ENCODE data around the gene PASK. TPM values are rescaled to one million over a fixed set of nuclear protein-coding genes. Genes with fewer than 3 reads are reported as not detected.

PASK gene
- total RNA-seq, 6 donors from 2014 or later = 4.3 to 18.9 (median 13.8) TPM

DNA sequence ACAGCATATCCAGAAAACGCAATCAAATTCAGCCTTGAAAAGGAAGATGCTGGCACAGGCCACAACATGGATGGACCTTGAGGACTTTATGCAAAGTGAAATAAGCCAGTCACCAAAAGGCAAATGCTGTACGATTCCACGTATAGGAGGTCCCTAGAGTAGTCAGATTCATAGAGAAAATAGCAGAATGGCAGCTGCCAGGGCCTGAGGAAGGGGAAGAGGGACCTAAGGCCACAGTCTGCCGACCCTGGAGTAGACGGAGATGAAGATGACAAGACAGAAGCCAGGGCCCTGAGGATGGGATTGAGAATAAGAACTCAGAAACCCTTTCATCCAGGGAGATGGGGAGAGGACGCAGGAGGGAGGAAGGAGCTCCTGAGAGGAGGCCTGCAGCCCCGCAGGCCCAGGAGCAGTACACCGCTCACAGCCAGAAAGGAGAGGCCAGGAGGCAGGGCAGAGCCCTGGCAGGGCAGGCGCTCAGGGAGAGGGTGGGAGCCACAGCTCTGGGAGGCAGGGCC is 39.1 kb downstream of the PASK start:
- no peak overlapping the region for H3K27ac ChIP-seq
- H3K4me3 ChIP-seq = no peak overlapping the region
- ATAC-seq (ENCODE audit: low FRiP score in 2 of 2) = peak; percentile 5 to 11
- no peaks in the 10 kb centered on the region for H3K9me3 ChIP-seq
- 93 to 95% methylated on average over 8 to 9 of the region's 9 CpGs for WGBS, 2 donors
- TF ChIP-seq, protein P1, sequence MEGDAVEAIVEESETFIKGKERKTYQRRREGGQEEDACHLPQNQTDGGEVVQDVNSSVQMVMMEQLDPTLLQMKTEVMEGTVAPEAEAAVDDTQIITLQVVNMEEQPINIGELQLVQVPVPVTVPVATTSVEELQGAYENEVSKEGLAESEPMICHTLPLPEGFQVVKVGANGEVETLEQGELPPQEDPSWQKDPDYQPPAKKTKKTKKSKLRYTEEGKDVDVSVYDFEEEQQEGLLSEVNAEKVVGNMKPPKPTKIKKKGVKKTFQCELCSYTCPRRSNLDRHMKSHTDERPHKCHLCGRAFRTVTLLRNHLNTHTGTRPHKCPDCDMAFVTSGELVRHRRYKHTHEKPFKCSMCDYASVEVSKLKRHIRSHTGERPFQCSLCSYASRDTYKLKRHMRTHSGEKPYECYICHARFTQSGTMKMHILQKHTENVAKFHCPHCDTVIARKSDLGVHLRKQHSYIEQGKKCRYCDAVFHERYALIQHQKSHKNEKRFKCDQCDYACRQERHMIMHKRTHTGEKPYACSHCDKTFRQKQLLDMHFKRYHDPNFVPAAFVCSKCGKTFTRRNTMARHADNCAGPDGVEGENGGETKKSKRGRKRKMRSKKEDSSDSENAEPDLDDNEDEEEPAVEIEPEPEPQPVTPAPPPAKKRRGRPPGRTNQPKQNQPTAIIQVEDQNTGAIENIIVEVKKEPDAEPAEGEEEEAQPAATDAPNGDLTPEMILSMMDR (IDR thresholded peaks at IDR 0.05) = no peak
- no peaks in the 10 kb centered on the region for H3K27me3 ChIP-seq
- H3K4me1 ChIP-seq = peaks cover 0 to 11% (median 3%) of the 10 kb centered on the region in 4 donors
- DNase-seq = no peak
- peaks cover 0 to 4% (median 0%) of the 10 kb centered on the region in 4 donors for H3K36me3 ChIP-seq

DNA sequence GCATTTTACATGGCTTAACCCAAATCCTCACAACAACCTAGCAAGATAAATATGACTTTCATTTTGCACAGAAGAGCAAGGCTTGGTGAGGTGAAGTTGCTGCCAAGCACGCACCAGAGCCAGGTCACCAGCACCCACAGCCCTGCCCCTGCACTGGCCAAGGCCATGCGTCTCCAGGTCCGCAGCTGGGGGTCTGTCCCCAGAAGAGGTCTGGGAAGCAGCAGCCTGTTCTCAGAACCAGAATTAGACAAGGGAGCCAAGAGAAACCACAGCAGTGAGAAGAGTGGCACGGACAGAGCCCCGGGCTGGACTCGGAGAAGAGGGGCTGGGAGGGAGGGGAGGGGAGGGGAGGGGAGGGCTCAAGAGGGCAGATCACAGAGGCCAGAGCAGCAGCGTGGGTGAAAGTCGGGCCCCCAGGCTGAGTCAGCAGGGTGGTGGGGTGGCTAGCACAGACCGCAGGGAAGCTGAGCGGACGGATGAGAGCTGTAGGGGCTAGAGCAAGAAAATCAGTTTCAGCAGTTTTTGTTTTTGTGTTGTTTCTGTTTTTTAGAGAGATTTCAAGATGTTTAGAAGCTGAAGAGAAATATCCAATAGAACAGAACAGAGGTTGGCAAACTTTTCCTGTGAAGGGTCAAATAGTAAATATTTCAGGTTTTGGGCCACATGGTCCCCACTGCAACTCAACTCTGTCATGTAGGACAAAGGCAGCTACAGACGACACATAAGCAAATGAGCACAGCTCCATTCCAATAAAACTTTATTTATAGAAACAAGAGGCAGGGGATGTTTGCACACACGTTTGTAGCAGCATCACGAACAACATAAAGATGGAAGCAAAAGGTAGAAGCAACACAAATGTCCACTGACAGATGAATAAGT is 39.8 kb downstream of the PASK start:
- H3K27me3 ChIP-seq = no peaks in the 10 kb centered on the region
- no peak for TF ChIP-seq POLR2A (IDR thresholded peaks at IDR 0.05)
- no peak for TF ChIP-seq POLR2AphosphoS5 (IDR thresholded peaks at IDR 0.05)
- TF ChIP-seq, protein P1 (IDR thresholded peaks at IDR 0.05) = no peak
- H3K4me3 ChIP-seq = no peak overlapping the region
- H3K4me1 ChIP-seq = peaks cover 0 to 11% (median 3%) of the 10 kb centered on the region in 4 donors
- ATAC-seq (ENCODE audit: low FRiP score in 2 of 2) = no peak
- H3K27ac ChIP-seq = peak overlapping the region in 3 of 4 donors; percentile 35 to 60 (median 36)
- WGBS, 2 donors = 84 to 90% methylated on average over 14 of the region's 14 CpGs
- H3K36me3 ChIP-seq = no peaks in the 10 kb centered on the region
- H3K9me3 ChIP-seq = no peaks in the 10 kb centered on the region
- DNase-seq = peak in 1 of 2 donors; percentile 40

DNA sequence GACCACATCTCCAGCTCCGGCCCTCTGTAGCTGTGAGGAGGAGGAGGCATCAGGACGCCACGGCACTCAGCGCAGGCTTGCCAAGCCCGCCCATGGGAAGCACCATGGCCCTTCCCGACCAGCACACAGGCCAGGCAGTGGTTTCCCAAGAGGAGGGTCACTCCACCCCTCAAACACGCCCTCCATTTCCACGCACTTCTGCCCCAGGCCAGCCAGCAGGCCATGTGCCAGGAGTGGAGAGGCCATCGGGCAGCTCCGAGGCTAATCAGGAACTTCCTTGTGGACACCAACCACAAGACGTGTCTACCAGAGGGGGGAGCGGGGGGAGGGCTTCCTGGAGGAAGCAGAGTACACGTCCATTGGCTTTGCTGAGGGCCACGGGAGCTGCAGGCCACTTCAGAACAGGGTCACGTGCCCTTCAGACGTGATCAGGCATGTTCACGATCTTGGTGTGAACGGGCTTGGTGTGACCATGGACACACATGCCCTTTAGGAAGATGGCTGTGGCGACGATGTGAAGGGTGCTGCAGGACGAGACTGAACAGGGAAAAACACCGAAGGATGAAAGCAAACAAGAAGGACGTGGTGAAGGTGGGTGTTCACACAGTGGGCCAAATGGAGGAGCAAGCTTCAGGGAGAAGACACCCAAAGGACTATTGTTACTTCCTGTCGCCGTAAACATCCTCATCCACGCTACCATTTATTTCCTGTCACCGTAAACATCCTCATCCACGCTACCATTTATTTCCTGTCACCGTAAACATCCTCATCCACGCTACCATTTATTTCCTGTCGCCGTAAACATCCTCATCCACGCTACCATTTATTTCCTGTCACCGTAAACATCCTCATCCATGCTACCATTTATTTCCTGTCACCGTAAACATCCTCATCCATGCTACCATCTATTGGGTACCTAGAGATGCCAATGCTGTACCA is 40.7 kb downstream of the PASK start:
- 60 to 64% methylated on average over 29 to 35 of the region's 35 CpGs for WGBS, 2 donors
- peak overlapping the region; percentile 25 to 70 (median 59) for H3K27ac ChIP-seq
- ATAC-seq (ENCODE audit: low FRiP score in 2 of 2) = peak in 1 of 2 donors; percentile 51

DNA sequence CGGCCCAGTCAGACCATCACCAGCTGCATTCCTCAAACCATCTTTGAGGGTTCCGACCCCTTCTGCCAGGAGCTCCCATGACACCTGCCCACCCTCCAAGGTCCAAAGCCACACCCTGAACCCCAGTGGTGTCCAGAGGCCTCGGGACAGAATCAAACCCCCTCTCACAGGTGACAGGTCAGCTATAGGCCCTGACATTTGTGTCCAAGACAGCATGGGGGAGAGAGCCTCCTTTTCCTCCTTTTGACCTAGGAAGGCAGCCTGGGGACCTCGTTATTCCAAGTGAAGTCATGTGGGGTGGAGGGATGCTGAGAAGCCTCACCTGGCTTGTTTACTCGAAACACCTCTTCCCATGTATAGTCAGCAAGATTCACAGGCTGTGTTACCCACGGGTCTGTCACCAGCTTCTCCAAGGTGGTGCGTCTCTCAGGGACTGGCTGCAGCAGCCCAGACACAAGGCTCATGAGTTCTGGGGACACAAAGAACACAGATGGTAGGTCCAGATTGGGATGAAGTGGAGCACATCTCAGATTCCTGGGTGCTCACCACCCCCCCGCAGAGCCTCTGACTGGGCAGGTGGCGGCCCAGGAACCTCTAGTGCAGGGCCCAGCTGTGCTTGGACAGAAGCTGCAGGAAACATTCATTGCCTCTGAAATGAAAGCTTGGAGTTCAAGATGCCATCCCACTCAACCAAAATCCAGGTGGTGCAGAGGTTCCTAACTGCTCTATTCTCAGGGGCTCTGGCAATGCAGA is 42.1 kb downstream of the PASK start:
- no peak for TF ChIP-seq POLR2A (IDR thresholded peaks at IDR 0.05)
- TF ChIP-seq EP300 (IDR thresholded peaks at IDR 0.05) = no peak
- TF ChIP-seq, protein P1 (IDR thresholded peaks at IDR 0.05) = no peak
- no peak for TF ChIP-seq POLR2AphosphoS5 (IDR thresholded peaks at IDR 0.05)

More for the DNA sequence above, 40.7 kb downstream of the PASK start:
- Histone ChIP-seq H3K4me1 (peaks cover 0 to 13% (median 3%) of the 10 kb centered on the region in 4 donors), H3K9me3 (no peaks in the 10 kb centered on the region), H3K4me3 (no peak overlapping the region), H3K36me3 (no peaks in the 10 kb centered on the region), H3K27me3 (no peaks in the 10 kb centered on the region)
- peak; percentile 29 to 59 for DNase-seq
- TF ChIP-seq, protein P1 (IDR thresholded peaks at IDR 0.05) = no peak
- TF ChIP-seq POLR2A (IDR thresholded peaks at IDR 0.05) (no peak), POLR2AphosphoS5 (IDR thresholded peaks at IDR 0.05) (peak in 1 of 2 donors; percentile 19)

More for the DNA sequence above, 42.1 kb downstream of the PASK start:
- 83 to 92% methylated on average over 1 to 9 of the region's 9 CpGs for WGBS, 2 donors
- Histone ChIP-seq H3K4me1 (peaks cover 0 to 22% (median 11%) of the 10 kb centered on the region in 4 donors), H3K27me3 (no peaks in the 10 kb centered on the region), H3K9me3 (no peaks in the 10 kb centered on the region), H3K4me3 (no peak overlapping the region), H3K27ac (peak overlapping the region in 2 of 4 donors; percentile 57 to 70), H3K36me3 (no peaks in the 10 kb centered on the region)
- DNase-seq (peak in 1 of 2 donors; percentile 26), ATAC-seq (ENCODE audit: low FRiP score in 2 of 2) (no peak)
